Measurements from ENCODE around the gene ADAMTS4. TPM values are rescaled to one million over a fixed set of nuclear protein-coding genes. Genes with fewer than 3 reads are reported as not detected.
A peak's percentile ranks its signal among the peaks of the same experiment; 100 is the strongest.

The ADAMTS4 gene
- total RNA-seq, 1 experiment from 2014 or later: 7.0 TPM

DNA sequence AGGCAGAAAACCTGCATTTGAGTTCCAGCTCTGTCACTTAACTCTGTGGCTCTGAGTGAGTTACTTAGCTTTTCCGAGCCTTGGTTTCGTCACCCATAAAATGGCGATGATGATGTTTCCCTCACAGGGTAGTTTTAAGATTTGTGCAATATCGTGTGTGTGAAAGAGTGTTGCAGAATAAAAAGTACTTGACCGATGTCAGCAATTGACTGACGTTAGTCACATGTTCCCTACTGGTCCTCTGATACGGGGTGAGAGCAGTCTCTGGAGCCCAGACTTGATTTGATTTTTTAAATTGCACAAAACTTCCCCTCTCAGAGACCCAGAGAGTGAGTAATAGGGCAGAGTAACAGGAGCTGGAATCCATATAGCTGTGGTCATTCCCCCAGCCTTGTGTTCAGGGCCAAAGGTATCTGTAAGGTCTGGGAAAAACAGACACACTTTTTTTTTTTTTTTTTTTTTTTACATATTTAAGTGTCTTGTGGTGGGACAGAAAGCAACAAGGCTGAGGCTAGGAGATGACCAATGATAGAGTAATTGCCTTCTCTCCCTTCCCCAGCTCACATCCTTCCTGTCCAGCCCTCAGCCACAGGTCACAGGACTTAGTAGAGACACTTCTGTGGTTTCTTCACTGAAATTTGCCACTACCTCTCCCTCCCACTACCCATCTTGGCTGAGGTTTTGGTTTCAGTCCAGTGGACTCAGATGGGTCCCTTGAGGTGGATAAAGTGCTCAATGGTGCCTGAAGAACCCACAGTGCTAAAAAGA, 18.3 kb upstream of the ADAMTS4 start:
- no CpG with 5 or more reads among the region's 7 CpGs for WGBS (ENCODE audit: extremely low coverage, insufficient read length, low lambda C conversion rate)
- TF ChIP-seq CTCF (conservative IDR thresholded peaks at IDR 0.05): no peak
- H3T11ph ChIP-seq (ENCODE audit: low read length): no peak overlapping the region
- H3K9ac ChIP-seq (ENCODE audit: extremely low read depth, insufficient read length, low read length): no peak overlapping the region
- H3K4me2 ChIP-seq (ENCODE audit: insufficient read depth, insufficient read length, low read length): no peak overlapping the region
- no peaks in the 10 kb centered on the region for H3K9me3 ChIP-seq (ENCODE audit: control insufficient read depth, low read depth, low read length)
- no peak overlapping the region for H2BK5ac ChIP-seq (ENCODE audit: insufficient read length, low read length)
- no peak overlapping the region for H4K91ac ChIP-seq (ENCODE audit: insufficient read length, low read depth, low read length)
- H2BK12ac ChIP-seq (ENCODE audit: insufficient read length, low read depth, low read length): no peak overlapping the region
- H2AK5ac ChIP-seq (ENCODE audit: insufficient read length, low read length): no peak overlapping the region
- no peak overlapping the region for H4K5ac ChIP-seq (ENCODE audit: insufficient read length, low read depth, low read length)
- H2AFZ ChIP-seq (ENCODE audit: low read length): no peak overlapping the region
- H3K23ac ChIP-seq (ENCODE audit: insufficient read length, low read depth, low read length): no peak overlapping the region
- no peak overlapping the region for H3K14ac ChIP-seq (ENCODE audit: insufficient read depth, low read length)
- no peaks in the 10 kb centered on the region for H4K20me1 ChIP-seq (ENCODE audit: control insufficient read depth, insufficient read depth, insufficient read length)
- Mint-ChIP-seq H3K9me3 (no peaks in the 10 kb centered on the region), H3K4me3 (no peak overlapping the region), H3K27me3 (ENCODE audit: low read depth) (no peaks in the 10 kb centered on the region), H3K4me1 (peaks cover 17 to 28% of the 10 kb centered on the region in 2 experiments), H3K27ac (peak overlapping the region in 1 of 3 experiments; percentile 86; a peak in 1 of 7 replicates), H3K36me3 (ENCODE audit: insufficient read depth in 1 of 3, low read depth in 3 of 3) (peaks cover 12 to 29% (median 28%) of the 10 kb centered on the region in 3 experiments; a peak in 6 of 7 replicates)
- H2BK15ac ChIP-seq (ENCODE audit: low read depth, low read length): no peak overlapping the region
- no peaks in the 10 kb centered on the region for H3K79me1 ChIP-seq (ENCODE audit: insufficient read depth, low read depth, low read length, poor library complexity, severe bottlenecking)
- H3K18ac ChIP-seq (ENCODE audit: insufficient read length, low read depth, low read length): no peak overlapping the region
- H3K79me2 ChIP-seq (ENCODE audit: insufficient read depth, low read length): no peaks in the 10 kb centered on the region
- H2BK20ac ChIP-seq (ENCODE audit: low read depth, low read length, poor library complexity, severe bottlenecking): no peak overlapping the region
- H3K27ac ChIP-seq (ENCODE audit: insufficient read length, low read depth, low read length): no peak overlapping the region
- H3K4ac ChIP-seq (ENCODE audit: low read depth, low read length): no peak overlapping the region
- DNase-seq: no peak
- H3K23me2 ChIP-seq (ENCODE audit: insufficient read length, low read depth, low read length, poor library complexity, severe bottlenecking): no peaks in the 10 kb centered on the region
- peaks cover 4% of the 10 kb centered on the region; the same call in 1 of the 2 replicates for H3K4me1 ChIP-seq (ENCODE audit: insufficient read depth, low read length)
- H2BK120ac ChIP-seq (ENCODE audit: low read depth, low read length, poor library complexity, severe bottlenecking): no peak overlapping the region
- H3K56ac ChIP-seq (ENCODE audit: insufficient read length, low read depth, low read length): no peak overlapping the region
- no peaks in the 10 kb centered on the region for H3K27me3 ChIP-seq (ENCODE audit: insufficient read depth, low read length)
- H4K8ac ChIP-seq (replicated peaks; ENCODE audit: insufficient read length, low read depth, low read length): no peak overlapping the region
